HG02840 (cell line): Measurements from ENCODE around the gene GPHB5.

ENCODE experiments used
- ATAC-seq: cut with Tn5 transposase; IDR thresholded peaks from one replicate; pipeline ENCODE4 v1.9.1; 2021; ENCODE audit warnings: mild to moderate bottlenecking, moderate library complexity, moderate number of reproducible peaks; ENCODE audit not compliant: unreplicated experiment, low FRiP score

The GPHB5 gene

GRCh38 chr14:63267171-63267570 is 51.6 kb downstream of the GPHB5 start:
- no peak for ATAC-seq

GRCh38 chr14:63266106-63266505 is 52.6 kb downstream of the GPHB5 start:
- ATAC-seq, result no peak
